H1 (cell line): ENCODE data around the gene CTNNBL1. TPM values are rescaled to one million over a fixed set of nuclear protein-coding genes. Genes with fewer than 3 reads are reported as not detected.

Experiments
- CTCF ChIA-PET: fragments of 300-600 bp; sonication (Branson Sonifier 250); formaldehyde crosslinking; loops from one replicate; lab custom pipeline; 2021; ENCODE audit not compliant: partially characterized antibody; lab: Charles Lee
- POLR2A ChIA-PET: fragments of 300-600 bp; sonication (Branson Sonifier 250); formaldehyde crosslinking; loops from one replicate; lab custom pipeline; 2021; ENCODE audit warnings: inconsistent platforms; ENCODE audit not compliant: partially characterized antibody; lab: Charles Lee
- DNase-seq, 2 experiments: peaks; one replicate each; pipeline versions ENCODE4 v3.0.0 to v3.0.0-alpha.2; 2010 to 2022; ENCODE audit warnings: low spot score in 2 of 2, low read depth in 1 of 2, mixed read lengths in 1 of 2
- FAIRE-seq: peaks from 2 replicates; lab custom pipeline; 2011; peaks lifted over from hg19 to GRCh38; lab: Jason Lieb, UNC
- H2AFZ ChIP-seq: 2 replicates; pipeline ENCODE4 v1.8.1; 2012; ENCODE audit warnings: low read length, inconsistent platforms
- H2AK5ac ChIP-seq: 2 replicates; pipeline ENCODE4 v1.6.1; 2013; ENCODE audit warnings: low read depth, low read length
- H2BK120ac ChIP-seq: replicated peaks from 2 replicates; pipeline ENCODE3; 2013; ENCODE audit warnings: low read depth, low read length, inconsistent platforms
- H2BK12ac ChIP-seq: 2 replicates; pipeline ENCODE4 v1.6.1; 2013; ENCODE audit warnings: low read depth, low read length
- H2BK15ac ChIP-seq: 2 replicates; pipeline ENCODE4 v1.6.1; 2013; ENCODE audit warnings: low read length
- H2BK20ac ChIP-seq: 2 replicates; pipeline ENCODE4 v1.6.1; 2013; ENCODE audit warnings: low read length
- H2BK5ac ChIP-seq: 2 replicates; pipeline ENCODE4 v1.6.1; 2013; ENCODE audit warnings: low read depth, low read length
- H3K14ac ChIP-seq: 2 replicates; pipeline ENCODE4 v1.6.1; 2013; ENCODE audit warnings: inconsistent platforms; ENCODE audit not compliant: insufficient read length
- H3K18ac ChIP-seq: 2 replicates; pipeline ENCODE4 v1.6.1; 2013; ENCODE audit warnings: low read length; ENCODE audit errors: extremely low read depth
- H3K23ac ChIP-seq: 2 replicates; pipeline ENCODE4 v1.6.1; 2013; ENCODE audit warnings: inconsistent platforms; ENCODE audit not compliant: insufficient read length
- H3K23me2 ChIP-seq: 2 replicates; pipeline ENCODE4 v1.6.1; 2013; ENCODE audit warnings: low read depth, low read length
- H3K27ac ChIP-seq: 2 replicates; pipeline ENCODE4 v1.6.1; 2011; ENCODE audit warnings: low read depth, low read length, inconsistent platforms
- H3K27me3 ChIP-seq, 4 experiments: replicated peaks in 1 of 4; 1 replicate in 1 of 4; 2 replicates in 3 of 4; pipeline versions ENCODE4 v1.6.1 to v1.8.1; 2011 to 2013; ENCODE audit warnings: low read length in 3 of 4, mild to moderate bottlenecking in 3 of 4, inconsistent platforms in 2 of 4, mixed read lengths in 2 of 4, moderate library complexity in 1 of 4; ENCODE audit not compliant: control insufficient read depth in 3 of 4, insufficient read depth in 3 of 4; ENCODE audit errors: extremely low read depth in 1 of 4
- H3K36me3 ChIP-seq, 4 experiments: 2 replicates each; pipeline versions ENCODE4 v1.6.1 to v1.8.1; 2011 to 2013; ENCODE audit warnings: mild to moderate bottlenecking in 4 of 4, low read length in 3 of 4, moderate library complexity in 2 of 4, control low read depth in 1 of 4, inconsistent platforms in 1 of 4; ENCODE audit not compliant: insufficient read depth in 4 of 4, control insufficient read depth in 2 of 4
- H3K4ac ChIP-seq: replicated peaks from 2 replicates; pipeline ENCODE3; 2013; ENCODE audit warnings: low read length, low read depth, mixed read lengths, inconsistent platforms; ENCODE audit not compliant: insufficient read length
- H3K4me1 ChIP-seq, 4 experiments: replicated peaks in 1 of 4; 1 replicate in 1 of 4; 2 replicates in 3 of 4; pipeline versions ENCODE4 v1.6.1 to v1.8.1; 2011 to 2013; ENCODE audit warnings: low read length in 3 of 4, inconsistent platforms in 2 of 4, mixed read lengths in 1 of 4; ENCODE audit not compliant: insufficient read depth in 4 of 4, control insufficient read depth in 3 of 4
- H3K4me2 ChIP-seq, 2 experiments: 2 replicates each; pipeline versions ENCODE4 v1.6.1 to v1.8.1; 2011 to 2013; ENCODE audit warnings: low read depth in 2 of 2, low read length in 2 of 2, control low read depth in 1 of 2, inconsistent platforms in 1 of 2, mild to moderate bottlenecking in 1 of 2; ENCODE audit not compliant: insufficient read depth in 1 of 2
- H3K4me3 ChIP-seq, 4 experiments: fragments of 200-600, 300-600 bp in 1 of 4; sonication (generic), shearing (Covaris generic), sonication (Bioruptor Twin) in 1 of 4; 2 replicates each; pipeline versions ENCODE4 v1.5.1 to v1.8.1; 2011 to 2016; ENCODE audit warnings: low read length in 4 of 4, low read depth in 3 of 4, control low read depth in 2 of 4, inconsistent platforms in 2 of 4, mild to moderate bottlenecking in 2 of 4, mixed read lengths in 1 of 4, moderate library complexity in 1 of 4; ENCODE audit not compliant: insufficient read depth in 2 of 4; ENCODE audit errors: extremely low read depth in 1 of 4
- H3K56ac ChIP-seq: replicated peaks from 2 replicates; pipeline ENCODE3; 2013; ENCODE audit warnings: low read depth, mild to moderate bottlenecking, mixed read lengths, low read length, inconsistent platforms; ENCODE audit not compliant: insufficient read length
- H3K79me1 ChIP-seq: 2 replicates; pipeline ENCODE4 v1.6.1; 2013; ENCODE audit warnings: low read depth, low read length, control low read depth
- H3K79me2 ChIP-seq, 2 experiments: 2 replicates each; pipeline versions ENCODE4 v1.6.1 to v1.8.1; 2012 to 2013; ENCODE audit warnings: low read length in 2 of 2, mild to moderate bottlenecking in 2 of 2, inconsistent platforms in 1 of 2; ENCODE audit not compliant: insufficient read depth in 2 of 2, control insufficient read depth in 1 of 2
- H3K9ac ChIP-seq, 4 experiments: replicated peaks in 1 of 4; 1 replicate in 1 of 4; 2 replicates in 3 of 4; pipeline versions ENCODE4 v1.6.1 to v1.8.1; 2011 to 2013; ENCODE audit warnings: low read depth in 3 of 4, low read length in 3 of 4, control low read depth in 2 of 4, mild to moderate bottlenecking in 2 of 4, moderate library complexity in 2 of 4, inconsistent platforms in 1 of 4; ENCODE audit errors: extremely low read depth in 1 of 4
- H3K9me3 ChIP-seq, 2 experiments: 2 replicates each; pipeline versions ENCODE4 v1.6.1 to v1.8.1; 2012 to 2013; ENCODE audit warnings: mild to moderate bottlenecking in 2 of 2, moderate library complexity in 2 of 2, control low read depth in 1 of 2, inconsistent platforms in 1 of 2, low read depth in 1 of 2, low read length in 1 of 2, mixed read lengths in 1 of 2; ENCODE audit not compliant: insufficient read depth in 2 of 2
- H4K20me1 ChIP-seq, 2 experiments: replicated peaks in 1 of 2; 2 replicates each; pipeline versions ENCODE3 to v1.8.1; 2011 to 2013; ENCODE audit warnings: inconsistent platforms in 2 of 2, low read length in 2 of 2, mild to moderate bottlenecking in 1 of 2; ENCODE audit not compliant: insufficient read depth in 2 of 2, control insufficient read depth in 1 of 2
- H4K5ac ChIP-seq: 2 replicates; pipeline ENCODE4 v1.6.1; 2013; ENCODE audit warnings: low read length, low read depth, mixed read lengths, inconsistent platforms; ENCODE audit not compliant: insufficient read length
- H4K8ac ChIP-seq: 2 replicates; pipeline ENCODE4 v1.8.0; 2013; ENCODE audit warnings: mild to moderate bottlenecking, moderate library complexity, low read length, inconsistent platforms; ENCODE audit not compliant: insufficient read depth; ENCODE audit errors: extremely low read depth
- H4K91ac ChIP-seq: replicated peaks from 2 replicates; pipeline ENCODE3; 2013; ENCODE audit warnings: low read length, mixed read lengths, inconsistent platforms; ENCODE audit not compliant: insufficient read length
- EGR1 ChIP-seq: IDR thresholded peaks from 2 replicates; pipeline ENCODE4 v1.6.1; 2011; ENCODE audit warnings: low read depth, low read length, borderline replicate concordance
- JUND ChIP-seq: IDR thresholded peaks from 2 replicates; pipeline ENCODE4 v1.6.1; 2011; ENCODE audit warnings: mild to moderate bottlenecking, improper control_type of control experiment, low read length
- RAD21 ChIP-seq, 2 experiments: IDR thresholded peaks in 1 of 2; conservative IDR thresholded peaks in 1 of 2; 2 replicates each; pipeline ENCODE4 v1.6.1; 2011; ENCODE audit warnings: low read depth in 2 of 2, low read length in 2 of 2, improper control_type of control experiment in 1 of 2, inconsistent platforms in 1 of 2, mild to moderate bottlenecking in 1 of 2, moderate library complexity in 1 of 2
- TEAD4 ChIP-seq: IDR thresholded peaks from 2 replicates; pipeline ENCODE4 v1.6.1; 2012; ENCODE audit warnings: low read depth, low read length, inconsistent platforms, mixed read lengths
- YY1 ChIP-seq: IDR thresholded peaks from 2 replicates; pipeline ENCODE4 v1.6.1; 2011; ENCODE audit warnings: low read depth, mild to moderate bottlenecking, low read length
- ZNF274 ChIP-seq: IDR thresholded peaks from 2 replicates; pipeline ENCODE4 v1.7.0; 2012; ENCODE audit warnings: low read length, borderline replicate concordance; ENCODE audit errors: extremely low read depth
- WGBS, 2 experiments: shearing (Covaris generic) in 1 of 2; methylation state at CpG; one replicate each; pipeline versions ENCODE4 v1.1.6 to v1.1.7; 2013 to 2015; ENCODE audit warnings: low lambda C conversion rate in 2 of 2, mixed read lengths in 2 of 2, inconsistent platforms in 1 of 2, low coverage in 1 of 2, missing lambda C conversion rate in 1 of 2; ENCODE audit not compliant: insufficient replicate concordance in 2 of 2, insufficient coverage in 1 of 2, insufficient read length in 1 of 2; ENCODE audit errors: extremely low coverage in 1 of 2, missing lambda C conversion rate in 1 of 2; 5-methylcytosine and 5-hydroxymethylcytosine counted together
- polyA plus RNA-seq, 7 experiments: library from polyadenylated mRNA; depleted of rRNA in 3 of 7; stranded (reverse) in 5 of 7; unstranded in 2 of 7; fragments of >200 nt in 5 of 7; fragments of 200-250 nt in 2 of 7; gene quantifications; 1 replicate in 5 of 7; 2 replicates in 1 of 7; 4 replicates in 1 of 7; pipeline versions ENCODE4 v1.2.1 to v1.2.3, GENCODE V29; 2011 to 2013; ENCODE audit warnings: missing spikeins in 2 of 7, mixed read lengths in 2 of 7
- total RNA-seq: library from RNA; stranded (reverse); fragmentation: NEBNext Ultra II Directional; extraction: Animal tissue kit (Norgen Biotek cat#: 25700); gene quantifications from 2 replicates; pipeline ENCODE4 v1.2.1, GENCODE V29; 2021
- TF ChIP-seq, protein P1 (sequence below): IDR thresholded peaks from 2 replicates; pipeline ENCODE4 v1.6.1; 2011; ENCODE audit warnings: low read depth, mild to moderate bottlenecking, low read length; ENCODE audit not compliant: insufficient read depth

CTNNBL1 gene
- total and polyA plus RNA-seq, 2 of the 8 experiments (the other 6 are each of a cell fraction or from before 2014, with no cell fraction given) = 19.6 to 81.6 TPM

DNA sequence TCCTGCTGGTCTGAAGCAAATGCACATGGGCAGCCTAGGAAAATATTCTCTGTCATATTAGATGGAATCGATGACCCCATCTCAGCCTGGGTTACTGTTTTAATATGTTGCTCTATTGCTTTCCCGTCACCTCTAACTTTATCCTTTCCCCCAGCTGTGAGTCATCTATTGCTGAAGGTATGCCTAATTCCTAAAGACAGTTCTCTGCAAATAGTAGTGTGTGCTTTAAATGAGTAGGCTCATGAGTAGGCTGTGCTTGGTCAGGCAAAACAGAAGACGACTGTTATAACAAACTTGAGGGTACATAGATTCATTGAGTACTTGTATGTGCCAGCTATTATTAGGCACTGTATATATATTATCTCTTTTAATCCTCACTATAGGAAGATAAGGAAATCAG, 47.2 kb downstream of the CTNNBL1 start:
- H2BK120ac ChIP-seq = no peak overlapping the region
- H3K9ac ChIP-seq = no peak overlapping the region
- no peak overlapping the region for H3K4me3 ChIP-seq
- H3K79me1 ChIP-seq = no peaks in the 10 kb centered on the region
- H2BK20ac ChIP-seq = no peak overlapping the region
- H3K4me2 ChIP-seq = no peak overlapping the region
- no peak overlapping the region for H3K4ac ChIP-seq
- H2BK15ac ChIP-seq = no peak overlapping the region
- H2BK12ac ChIP-seq = no peak overlapping the region
- H3K9me3 ChIP-seq = no peaks in the 10 kb centered on the region
- POLR2A ChIA-PET = interaction anchor here (0.6 kb wide), 1 partner anchor 239 kb away, joined by 5 read pairs; no protein-coding TSS in a partner anchor
- peaks cover 0 to 2% of the 10 kb centered on the region in 2 experiments for H4K20me1 ChIP-seq
- H3K4me1 ChIP-seq = peaks cover 0 to 2% (median under 1%) of the 10 kb centered on the region in 4 experiments; a peak in 1 of 7 replicates
- no peak overlapping the region for H2AK5ac ChIP-seq
- H3K18ac ChIP-seq = no peak overlapping the region
- H3K23ac ChIP-seq = no peak overlapping the region
- no peak overlapping the region for H3K14ac ChIP-seq
- no peak overlapping the region for H3K27ac ChIP-seq
- H2AFZ ChIP-seq = no peak overlapping the region
- H4K91ac ChIP-seq = no peak overlapping the region
- no peaks in the 10 kb centered on the region for H3K23me2 ChIP-seq
- no peak overlapping the region for H4K8ac ChIP-seq
- DNase-seq (no peak), FAIRE-seq (no peak)
- H3K36me3 ChIP-seq = peaks cover 0 to 19% (median 11%) of the 10 kb centered on the region in 4 experiments; a peak in 6 of 8 replicates
- H3K27me3 ChIP-seq = no peaks in the 10 kb centered on the region
- no peaks in the 10 kb centered on the region; a peak in 1 of 4 replicates for H3K79me2 ChIP-seq
- H3K56ac ChIP-seq = no peak overlapping the region
- no peak overlapping the region for H4K5ac ChIP-seq
- no peak overlapping the region for H2BK5ac ChIP-seq
- CTCF ChIA-PET = no interaction called here
- 84% methylated on average over 3 of the region's 3 CpGs; no CpG with 5 or more reads in 1 of the 2 experiments for WGBS, 2 experiments
- no peak for TF ChIP-seq JUND
- no peak for TF ChIP-seq TEAD4
- TF ChIP-seq EGR1 = no peak
- TF ChIP-seq, protein P1, sequence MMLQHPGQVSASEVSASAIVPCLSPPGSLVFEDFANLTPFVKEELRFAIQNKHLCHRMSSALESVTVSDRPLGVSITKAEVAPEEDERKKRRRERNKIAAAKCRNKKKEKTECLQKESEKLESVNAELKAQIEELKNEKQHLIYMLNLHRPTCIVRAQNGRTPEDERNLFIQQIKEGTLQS = no peak
- TF ChIP-seq YY1 = no peak
- no peak for TF ChIP-seq ZNF274
- no peak for TF ChIP-seq RAD21 (IDR thresholded peaks at IDR 0.05 in 1 of 2, conservative IDR thresholded peaks at IDR 0.05 in 1 of 2; ENCODE audit: low read depth in 2 of 2, low read length in 2 of 2)
